Activated T-cell treated with anti-CD3 and anti-CD28 coated beads, Interleukin-2, amount 50 U/mL, for 48 hours (primary cell): ENCODE data around the gene PANK4.

ENCODE experiments used
- DNase-seq, 2 experiments: peaks; one replicate each; pipeline ENCODE4 v3.0.0-alpha.2; 2020

The PANK4 gene

DNA sequence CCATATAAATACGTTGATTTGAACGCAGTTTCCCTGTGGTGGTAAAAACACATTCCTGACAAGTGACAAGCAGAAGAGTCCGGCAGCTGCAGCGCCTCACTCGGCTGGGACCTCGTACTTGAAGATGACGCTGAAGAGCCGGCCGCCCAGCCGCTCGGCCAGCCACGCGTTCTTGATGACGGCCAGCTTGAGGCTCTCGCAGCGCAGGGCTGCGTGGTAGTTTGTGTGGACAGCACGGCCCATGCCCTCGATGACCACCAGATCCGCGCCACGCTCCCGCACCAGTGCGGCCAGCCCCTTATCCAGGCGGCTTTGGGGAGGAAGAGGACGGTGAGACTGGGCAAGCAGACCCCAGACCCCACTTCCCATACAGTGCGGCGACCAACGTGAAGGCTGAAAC lies 17.6 kb downstream of the PANK4 start:
- DNase-seq = no peak

DNA sequence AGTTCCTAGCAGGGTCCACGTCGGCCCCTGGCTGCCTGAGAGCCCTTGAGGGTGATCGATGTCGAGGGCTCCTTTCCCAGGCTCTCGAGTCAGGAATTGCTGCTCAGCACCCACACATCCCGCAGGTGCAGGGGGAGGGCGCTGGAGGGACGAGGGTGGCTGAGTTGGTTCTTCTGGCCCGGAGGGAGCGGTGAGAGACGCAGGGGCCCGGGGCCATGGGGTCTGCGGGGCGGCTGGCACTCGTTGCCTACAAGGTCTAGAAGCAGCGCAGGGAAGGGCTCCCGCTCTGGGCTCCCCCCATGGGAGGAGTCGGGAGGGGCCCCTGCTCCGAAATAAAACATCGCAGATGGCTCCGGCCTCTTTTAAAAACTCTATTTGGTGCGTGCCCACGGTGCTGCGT lies 18.2 kb downstream of the PANK4 start:
- DNase-seq = no peak

DNA sequence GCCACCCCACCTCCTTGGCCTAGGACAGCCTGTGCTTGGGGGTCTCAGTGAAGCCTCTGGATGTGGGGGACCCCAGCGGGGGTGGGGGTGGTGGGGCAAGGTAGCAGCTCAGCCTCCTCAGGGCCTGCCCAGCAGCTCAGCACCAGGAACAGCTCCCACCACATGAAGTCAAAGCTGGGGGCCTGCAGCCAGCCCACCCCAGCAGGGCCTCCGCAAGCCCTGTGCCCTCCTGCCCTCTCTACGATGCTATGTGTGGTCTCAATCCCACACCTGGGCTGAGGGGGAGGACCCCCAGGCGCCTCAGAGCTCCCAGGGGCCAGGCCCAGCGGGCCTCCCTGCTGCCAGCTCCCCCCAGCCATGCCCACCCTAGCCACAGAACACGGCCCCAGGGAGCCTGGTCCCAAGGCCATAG lies 18.6 kb downstream of the PANK4 start:
- DNase-seq = no peak

DNA sequence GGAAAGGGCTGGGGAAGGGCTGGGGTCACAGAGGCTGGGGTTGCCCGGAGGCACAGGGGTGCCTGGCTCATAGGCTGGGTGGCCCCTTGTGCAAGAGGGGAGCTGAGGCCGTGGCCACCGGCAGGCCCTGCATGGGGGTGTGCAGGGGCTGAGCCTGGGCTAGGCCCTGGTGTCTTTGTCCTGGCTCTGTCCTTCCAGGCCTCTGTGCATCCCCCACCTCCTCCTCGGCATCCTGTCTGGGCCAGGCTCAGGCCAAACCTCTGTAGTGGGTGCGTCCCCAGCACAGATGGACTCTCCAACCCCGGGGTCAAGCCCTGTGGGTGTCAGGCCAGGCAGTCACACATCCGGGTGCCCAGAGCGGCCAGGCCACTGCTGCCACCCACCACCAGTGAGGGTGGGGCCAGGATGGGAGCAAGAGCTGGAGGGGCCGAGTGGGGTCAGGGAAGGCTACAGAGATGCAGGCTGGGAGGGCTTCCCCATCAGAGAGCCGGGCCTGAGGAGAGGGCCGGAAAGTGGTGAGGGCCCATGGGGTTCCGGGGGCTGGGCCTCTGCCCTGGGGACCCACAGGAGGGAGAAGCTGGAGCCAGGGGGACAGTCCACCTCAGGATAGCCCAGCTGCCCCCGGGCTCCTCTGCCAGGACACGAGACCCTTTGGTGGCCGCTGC lies 19.4 kb downstream of the PANK4 start:
- no peak for DNase-seq

DNA sequence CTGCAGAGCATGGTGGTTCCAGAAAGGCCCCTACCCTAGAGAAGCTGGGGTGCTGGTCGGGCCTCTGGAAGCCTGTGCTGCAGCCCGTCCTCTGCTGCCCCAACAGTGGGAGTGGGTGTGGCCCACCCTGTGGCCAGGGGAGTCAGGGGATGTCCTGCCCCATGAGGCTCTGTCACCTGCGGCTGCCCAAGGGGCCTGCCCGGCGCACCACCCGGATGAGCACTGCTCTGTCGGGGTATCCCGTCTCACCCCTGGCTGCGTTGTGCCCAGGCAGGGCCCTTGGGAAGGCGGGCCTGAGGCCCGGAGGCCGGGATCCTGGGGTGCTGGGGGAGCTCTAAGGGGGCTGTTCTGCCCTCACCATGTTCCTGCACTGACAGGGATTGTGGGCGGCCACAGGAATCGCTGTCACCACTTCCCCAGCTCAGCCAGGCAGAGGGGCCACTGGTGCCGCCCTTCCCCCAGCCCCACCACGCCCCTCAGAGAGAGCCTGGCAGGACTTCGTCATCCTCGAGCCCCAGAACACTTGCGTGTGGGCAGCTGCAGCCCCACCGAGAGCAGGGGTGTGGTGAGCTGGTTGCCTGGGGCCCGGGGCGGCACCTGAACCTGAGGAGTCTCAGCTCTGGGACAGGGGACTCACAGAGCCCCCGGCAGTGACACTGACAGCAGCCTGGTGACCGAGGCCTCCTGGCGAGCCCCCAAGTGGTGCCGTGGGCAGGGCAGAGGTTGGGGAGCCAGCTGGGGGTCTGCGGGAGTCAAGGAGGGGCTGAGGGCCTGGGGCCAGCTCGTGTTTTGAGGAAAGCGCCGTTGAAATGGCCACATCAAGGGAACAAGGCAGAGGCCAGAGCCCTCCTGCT lies 20.2 kb downstream of the PANK4 start:
- DNase-seq = no peak

DNA sequence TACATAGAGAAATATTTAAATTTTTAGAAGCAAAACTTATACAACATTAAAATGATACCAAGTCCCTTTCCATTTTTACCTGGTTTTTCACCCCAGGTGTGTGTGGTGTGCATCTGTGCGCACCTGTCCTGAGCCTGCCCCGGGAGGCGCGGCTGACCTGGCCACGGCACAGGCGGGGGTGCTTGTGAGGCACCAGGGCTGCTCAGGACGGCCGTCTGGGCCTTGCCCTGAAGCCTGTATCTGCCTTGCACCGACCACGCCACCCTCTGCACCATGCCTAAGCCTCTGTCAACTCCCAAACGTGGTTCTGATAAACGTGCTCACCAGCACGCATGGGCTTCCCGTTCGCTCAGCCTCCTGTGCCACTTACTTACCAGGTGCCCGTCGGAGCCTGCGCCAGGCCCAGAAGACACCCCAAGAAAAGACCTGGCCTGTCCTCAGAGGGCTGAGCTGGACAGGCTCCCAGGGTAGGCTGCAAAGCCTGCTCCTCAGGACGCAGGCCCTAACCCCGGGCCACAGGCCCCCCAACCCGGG lies 20.9 kb downstream of the PANK4 start:
- DNase-seq = no peak

DNA sequence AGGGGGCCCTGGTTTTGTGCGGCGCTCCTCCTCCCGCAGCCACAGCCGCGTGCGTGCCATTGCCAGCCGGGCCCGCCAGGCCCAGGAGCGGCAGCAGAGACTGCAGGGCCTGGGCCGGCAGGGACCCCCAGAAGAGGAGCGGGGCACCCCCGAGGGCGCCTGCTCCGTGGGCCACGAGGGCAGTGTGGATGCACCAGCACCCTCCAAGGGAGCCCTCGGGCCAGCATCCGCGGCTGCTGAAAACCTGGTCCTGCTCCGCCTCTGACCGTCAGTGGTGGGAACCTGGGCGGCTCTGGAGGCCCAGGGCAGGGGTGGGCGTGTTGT lies 21.5 kb downstream of the PANK4 start:
- DNase-seq = no peak

DNA sequence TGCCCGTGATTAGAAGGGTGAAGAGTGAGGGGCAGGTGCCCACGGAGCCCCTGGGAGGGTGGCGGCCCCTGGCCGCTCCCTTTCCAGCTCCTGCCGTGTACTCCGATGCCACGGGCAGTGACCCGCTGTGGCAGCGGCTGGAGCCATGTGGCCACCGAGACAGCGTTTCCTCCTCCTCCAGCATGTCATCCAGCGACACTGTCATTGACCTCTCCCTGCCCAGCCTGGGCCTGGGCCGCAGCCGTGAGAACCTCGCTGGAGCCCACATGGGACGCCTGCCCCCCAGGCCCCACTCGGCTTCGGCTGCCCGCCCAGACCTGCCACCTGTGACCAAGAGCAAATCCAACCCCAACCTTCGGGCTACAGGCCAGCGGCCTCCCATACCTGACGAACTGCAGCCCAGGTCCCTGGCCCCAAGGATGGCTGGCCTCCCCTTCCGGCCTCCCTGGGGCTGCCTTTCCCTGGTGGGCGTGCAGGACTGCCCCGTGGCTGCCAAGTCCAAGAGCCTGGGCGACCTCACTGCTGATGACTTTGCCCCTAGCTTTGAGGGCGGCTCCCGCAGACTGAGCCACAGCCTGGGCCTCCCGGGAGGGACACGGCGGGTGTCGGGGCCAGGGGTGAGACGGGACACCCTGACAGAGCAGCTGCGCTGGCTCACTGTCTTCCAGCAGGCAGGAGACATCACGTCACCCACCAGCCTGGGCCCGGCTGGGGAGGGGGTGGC lies 22.0 kb downstream of the PANK4 start:
- no peak for DNase-seq

DNA sequence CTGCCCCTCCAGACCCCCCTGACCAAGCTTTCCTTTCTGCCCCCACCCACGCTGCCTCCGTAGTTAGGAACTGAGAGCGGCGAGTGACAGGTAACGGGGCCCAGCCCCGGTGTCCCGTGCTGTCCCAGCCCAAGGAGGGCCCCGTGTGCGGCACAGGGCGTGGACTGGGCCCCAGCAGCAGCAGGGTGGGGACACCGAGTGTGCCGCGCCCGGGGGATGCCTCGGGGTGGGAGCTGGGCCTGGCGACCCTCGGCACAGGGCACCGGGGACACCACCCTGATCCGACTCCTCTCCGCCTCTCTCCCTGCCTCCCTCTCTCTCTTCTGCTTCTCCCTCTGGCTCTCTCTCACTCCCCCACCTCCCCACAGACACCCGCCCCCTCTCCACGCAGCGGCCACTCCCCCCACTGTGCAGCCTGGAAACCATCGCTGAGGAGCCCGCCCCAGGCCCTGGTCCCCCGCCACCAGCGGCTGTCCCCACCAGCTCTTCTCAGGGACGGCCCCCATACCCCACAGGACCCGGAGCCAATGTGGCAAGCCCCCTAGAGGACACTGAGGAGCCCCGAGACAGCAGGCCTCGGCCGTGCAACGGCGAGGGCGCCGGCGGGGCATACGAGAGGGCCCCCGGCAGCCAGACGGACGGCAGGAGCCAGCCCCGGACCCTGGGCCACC lies 22.7 kb downstream of the PANK4 start:
- no peak for DNase-seq

DNA sequence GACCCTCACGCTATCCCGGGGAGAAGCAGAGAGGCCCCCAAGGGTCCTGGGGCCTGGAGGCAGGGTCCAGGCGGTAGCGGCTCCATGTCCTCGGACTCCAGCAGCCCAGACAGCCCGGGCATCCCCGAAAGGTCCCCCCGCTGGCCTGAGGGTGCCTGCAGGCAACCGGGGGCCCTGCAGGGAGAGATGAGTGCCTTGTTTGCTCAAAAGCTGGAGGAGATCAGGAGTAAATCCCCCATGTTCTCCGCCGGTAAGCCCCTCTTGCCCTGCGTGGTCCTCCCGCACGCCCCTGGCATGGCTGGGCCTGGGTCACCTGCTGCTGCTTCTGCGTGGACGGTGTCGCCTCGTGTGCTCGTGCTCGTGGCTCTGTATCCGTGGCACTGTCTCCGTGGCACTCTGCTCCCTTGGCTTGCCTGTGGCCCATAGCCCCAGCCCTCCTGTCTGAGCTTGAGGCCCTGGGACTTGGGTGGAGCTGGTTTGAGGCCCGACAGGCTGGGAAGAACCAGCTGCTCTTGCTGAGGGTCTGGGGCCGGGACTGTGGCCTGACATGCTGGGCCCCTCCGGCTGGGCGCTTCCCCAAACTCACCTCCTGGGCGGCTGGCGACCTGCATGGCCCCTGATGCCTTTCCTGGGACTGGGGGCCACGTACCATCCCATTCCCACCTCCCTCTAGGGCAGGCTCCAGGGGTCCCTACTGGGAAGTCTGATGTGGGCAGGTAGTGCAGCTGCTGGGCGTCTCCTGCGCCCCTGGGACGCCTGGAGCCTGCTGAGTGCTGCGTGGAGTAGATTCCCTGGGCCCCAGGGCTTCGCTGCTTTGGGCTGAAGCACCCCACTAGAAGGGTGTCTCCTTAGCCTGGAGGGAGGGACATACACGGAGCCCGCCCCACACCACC lies 23.5 kb downstream of the PANK4 start:
- no peak for DNase-seq

DNA sequence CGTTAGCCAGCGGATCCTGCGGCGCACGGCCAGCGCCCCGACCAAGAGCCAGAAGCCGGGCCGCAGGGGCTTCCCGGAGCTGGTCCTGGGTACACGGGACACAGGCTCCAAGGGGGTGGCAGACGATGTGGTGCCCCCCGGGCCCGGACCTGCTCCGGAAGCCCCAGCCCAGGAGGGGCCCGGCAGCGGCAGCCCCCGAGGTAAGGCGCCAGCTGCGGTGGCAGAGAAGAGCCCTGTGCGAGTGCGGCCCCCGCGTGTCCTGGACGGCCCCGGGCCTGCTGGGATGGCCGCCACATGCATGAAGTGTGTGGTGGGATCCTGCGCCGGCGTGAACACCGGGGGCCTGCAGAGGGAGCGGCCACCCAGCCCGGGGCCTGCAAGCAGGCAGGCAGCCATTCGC lies 24.2 kb downstream of the PANK4 start:
- no peak for DNase-seq

DNA sequence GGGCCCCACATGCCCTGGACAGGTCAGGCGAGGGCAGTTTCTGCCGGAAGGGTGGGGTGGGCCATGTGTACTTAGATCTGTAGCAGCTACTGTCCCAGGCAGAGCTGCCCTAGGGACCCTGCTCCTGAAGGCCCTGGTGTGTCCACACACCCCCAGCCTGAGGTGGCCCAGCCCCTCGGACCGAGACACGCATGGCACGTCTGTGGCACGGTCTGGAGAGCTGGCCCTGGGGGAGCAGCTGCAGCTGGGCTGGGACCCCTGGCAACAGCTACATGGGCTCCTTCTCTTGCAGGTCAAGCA lies 24.6 kb downstream of the PANK4 start:
- no peak for DNase-seq

DNA sequence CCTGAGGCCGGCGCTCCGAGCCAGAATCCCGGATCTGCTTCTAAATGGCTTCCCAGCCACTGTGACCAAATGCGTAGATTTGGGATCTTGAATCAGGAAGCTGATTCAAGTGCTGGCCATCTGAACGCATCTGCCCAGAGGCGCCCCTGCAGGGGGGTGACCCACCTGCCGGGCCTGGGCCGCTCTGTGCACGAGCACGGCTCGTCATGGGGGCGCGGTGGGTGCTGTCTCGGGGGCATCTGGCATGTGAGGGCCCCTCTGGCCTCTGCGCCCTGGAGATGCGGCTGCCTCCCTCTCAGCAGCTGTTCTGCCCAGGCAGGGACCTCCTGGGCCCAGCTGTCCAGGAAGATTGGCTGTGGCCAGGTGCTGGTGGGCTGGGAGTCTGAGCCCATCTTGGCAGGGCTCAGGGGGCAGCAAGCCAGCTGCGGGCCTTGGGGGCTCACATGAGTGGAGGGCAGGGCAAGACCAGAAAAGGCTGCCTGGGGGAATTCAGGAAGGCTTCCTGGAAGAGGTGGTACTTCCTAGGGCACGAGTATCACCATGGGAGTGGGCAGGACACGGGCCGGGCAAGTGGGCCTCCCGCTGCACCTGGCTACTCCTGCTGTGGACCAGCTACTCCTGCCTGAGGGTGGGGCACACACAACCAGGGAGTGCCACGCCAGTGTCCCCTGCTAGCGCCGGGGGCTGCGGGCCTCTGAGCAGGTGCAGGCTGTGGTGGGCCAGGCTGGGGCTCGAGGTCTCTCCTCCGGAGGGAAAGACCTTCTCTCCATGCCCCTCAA lies 25.2 kb downstream of the PANK4 start:
- no peak for DNase-seq

DNA sequence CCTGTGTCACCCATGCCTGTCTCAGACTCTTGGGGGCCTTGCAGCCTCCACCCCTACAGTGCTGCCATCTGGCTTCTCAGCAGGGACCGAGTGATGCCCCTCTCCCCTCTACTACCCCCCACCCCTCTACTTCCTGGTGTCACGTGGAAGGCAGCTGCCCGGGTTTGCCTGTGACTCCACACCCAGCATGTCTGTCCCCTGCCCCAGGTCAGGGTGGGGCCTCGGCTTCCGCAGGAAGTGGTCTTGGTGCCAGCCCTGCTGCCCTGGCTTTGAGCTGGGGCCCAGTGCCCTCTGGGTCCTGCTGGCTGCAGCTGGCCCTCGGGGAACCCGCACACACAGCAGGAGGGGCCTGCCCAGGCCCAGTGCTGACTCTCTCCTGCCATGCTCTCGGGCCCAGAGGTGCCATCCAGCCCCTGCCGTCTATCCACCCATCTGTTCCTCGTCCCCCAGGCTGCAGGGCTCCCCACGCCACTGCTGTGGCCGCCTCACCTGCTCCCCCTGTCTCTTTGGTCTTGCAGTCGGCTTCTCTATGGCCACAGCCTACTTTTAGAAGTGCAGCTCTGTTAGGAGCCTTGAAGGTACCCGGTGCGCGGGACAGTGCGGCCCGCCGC lies 26.3 kb downstream of the PANK4 start:
- peak in 1 of 2 experiments; percentile 40 for DNase-seq

DNA sequence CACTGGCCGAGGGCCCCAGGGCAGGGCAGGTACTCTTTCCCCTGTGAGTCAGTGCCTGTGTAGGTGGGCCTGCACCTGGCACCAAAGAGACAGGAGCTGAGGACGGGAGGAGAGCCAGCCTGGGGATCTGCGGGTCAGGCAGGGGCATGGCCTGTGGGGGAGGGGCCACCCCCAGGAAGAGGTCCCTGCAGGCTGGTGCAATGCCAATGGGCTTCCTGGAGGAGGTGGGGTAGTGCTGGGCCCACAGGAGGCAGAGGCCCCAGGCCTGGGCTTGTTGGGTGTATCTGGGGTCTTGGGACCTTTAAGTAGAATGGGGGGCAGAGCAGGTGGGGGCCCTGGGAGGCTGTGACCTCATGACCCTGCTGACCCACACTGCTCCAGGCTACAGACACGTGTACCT lies 27.1 kb downstream of the PANK4 start:
- DNase-seq = no peak

DNA sequence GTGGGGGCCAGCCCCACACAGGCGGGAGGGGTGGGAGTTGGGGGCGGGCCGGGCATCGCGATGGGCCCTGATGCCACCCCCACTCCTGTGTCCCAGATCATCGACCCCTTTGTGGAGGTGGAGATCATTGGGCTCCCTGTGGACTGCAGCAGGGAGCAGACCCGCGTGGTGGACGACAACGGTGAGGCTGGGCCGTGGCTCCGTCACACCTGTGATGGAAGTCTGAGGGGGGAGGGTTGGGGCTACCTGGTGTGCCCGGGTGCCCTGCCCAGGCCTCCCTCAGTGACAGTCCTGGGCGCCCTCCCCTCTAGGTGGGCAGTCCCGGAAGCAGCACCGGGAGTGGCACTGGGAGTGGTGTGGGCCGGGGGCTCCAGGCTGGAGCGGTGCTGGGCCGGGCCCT lies 27.7 kb downstream of the PANK4 start:
- DNase-seq = no peak

DNA sequence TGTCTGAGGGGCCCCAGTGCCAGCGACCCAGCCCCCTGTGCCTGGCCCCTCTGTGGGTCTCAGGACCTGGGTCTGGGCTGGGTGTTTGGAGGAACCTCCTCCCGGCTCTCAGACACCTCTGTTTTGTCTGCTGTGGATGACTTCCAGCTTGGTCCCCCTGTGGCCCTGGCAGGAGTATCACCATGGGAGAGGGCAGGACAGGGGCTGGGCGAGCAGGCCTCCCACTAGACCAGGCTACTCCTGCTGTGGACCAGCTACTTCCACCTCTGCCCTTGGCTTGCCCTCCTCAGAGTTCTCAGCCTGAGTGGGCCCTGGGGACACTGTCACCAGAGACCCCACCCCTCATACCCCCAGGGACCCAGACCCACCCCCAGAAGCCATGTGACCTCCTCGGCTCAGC lies 28.5 kb downstream of the PANK4 start:
- no peak for DNase-seq

DNA sequence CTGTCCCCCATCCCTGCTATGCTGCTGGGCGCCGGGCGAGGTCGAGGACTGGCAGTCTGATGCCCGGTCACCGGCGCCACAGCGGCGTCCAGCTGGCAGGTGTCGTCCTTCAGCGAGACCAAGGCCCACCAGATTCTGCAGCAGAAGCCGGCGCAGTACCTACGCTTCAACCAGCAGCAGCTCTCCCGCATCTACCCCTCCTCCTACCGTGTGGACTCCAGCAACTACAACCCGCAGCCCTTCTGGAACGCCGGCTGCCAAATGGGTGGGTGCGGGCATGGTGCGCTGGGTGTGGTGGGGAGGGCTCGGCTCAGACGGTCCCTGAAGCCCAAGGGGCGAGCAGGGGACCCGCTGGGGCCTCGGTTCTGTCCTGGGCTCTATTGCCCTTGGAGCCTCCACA lies 29.6 kb downstream of the PANK4 start:
- no peak for DNase-seq

DNA sequence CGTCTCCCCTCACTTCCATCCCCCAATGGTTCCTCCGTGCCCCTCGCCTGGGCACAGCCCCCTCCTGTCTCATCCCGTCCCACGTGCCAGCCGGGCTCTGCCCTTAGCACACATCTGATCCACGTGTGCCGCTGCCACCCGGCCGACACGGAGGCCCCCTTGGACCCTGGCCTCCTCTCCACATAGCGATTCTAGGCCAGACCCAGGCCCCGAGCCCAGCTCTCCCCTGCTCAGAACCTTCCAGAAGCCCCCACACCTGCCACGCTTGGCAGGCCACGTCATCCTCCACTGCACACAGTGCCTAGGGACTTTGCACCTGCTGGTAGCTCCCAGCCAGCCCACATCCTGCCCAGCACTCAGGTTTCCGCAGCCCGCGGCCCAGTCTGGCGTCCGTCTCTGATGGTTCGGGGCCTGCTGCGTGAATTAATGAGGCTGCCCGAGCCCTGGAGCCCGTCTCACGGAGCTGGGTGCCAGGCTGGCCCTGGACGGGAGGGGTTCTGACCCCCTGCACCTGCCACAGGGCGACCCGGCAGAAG lies 30.2 kb downstream of the PANK4 start:
- no peak for DNase-seq

DNA sequence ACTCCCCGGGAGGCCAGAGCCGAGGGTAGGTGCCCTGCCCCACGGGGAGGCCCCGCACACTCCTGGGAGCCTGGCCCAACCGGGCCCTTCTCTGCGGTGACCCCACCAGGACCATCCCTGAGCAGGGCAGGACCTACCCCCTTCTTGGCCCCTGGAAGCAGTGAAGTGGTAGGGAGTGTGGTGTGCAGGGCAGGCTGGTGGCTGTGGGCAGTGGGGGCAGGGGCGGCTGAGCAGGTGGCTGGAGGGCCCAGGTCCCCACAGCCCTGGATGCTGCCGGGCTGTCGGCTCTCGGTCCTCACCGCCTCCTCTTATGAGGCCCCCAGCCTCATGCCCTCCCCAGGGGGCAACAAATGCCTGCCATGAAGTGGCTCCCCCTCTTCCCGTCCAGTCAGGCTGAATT lies 30.9 kb downstream of the PANK4 start:
- DNase-seq = no peak

DNA sequence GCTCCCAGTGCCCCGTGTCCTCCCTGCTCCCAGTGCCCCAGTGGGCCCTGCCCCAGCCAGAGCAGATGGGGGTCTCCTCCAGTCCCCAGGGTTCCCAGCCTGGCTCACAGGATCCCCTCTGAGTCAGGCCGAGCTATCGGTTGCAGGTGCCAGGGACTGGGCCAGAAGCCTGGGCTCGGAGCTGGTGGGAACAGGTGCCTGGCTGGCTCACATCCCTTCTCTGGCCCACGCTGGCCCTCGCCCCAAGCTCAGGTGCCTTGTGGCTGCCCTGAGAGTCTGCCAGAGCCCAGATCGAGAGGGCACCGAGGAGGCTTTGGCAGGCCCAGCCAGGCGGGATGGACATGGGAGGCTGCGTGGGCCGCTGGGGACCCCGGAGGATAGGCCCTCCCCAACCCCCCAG lies 31.4 kb downstream of the PANK4 start:
- DNase-seq = no peak
